Testis (tissue), 3 donors: ENCODE measurements around the gene GTF3C6. TPM values are rescaled to one million over a fixed set of nuclear protein-coding genes. Genes with fewer than 3 reads are reported as not detected.

ENCODE experiments used
- DNase-seq: peaks from one replicate; pipeline ENCODE4 v3.0.0-alpha.2; 2019
- H3K27ac ChIP-seq, 2 donors: fragments of 200-600 bp; sonication (generic); one replicate each; pipeline ENCODE4 v1.5.1; 2019
- H3K27me3 ChIP-seq: fragments of 200-600 bp; sonication (generic); one replicate; pipeline ENCODE4 v1.5.1; 2019
- H3K36me3 ChIP-seq: fragments of 200-600 bp; sonication (generic); one replicate; pipeline ENCODE4 v1.5.1; 2017; ENCODE audit warnings: low read depth; ENCODE audit errors: missing control alignments
- H3K4me1 ChIP-seq: fragments of 200-600 bp; sonication (generic); one replicate; pipeline ENCODE4 v1.5.1; 2019
- H3K4me3 ChIP-seq, 2 donors: fragments of 200-600 bp; sonication (generic); one replicate each; pipeline ENCODE4 v1.5.1; 2017 to 2019
- H3K9me3 ChIP-seq: fragments of 200-600 bp; sonication (generic); one replicate; pipeline ENCODE4 v1.5.1; 2017
- POLR2A ChIP-seq: fragments of 450-650 bp; IDR thresholded peaks from one replicate; pipeline ENCODE4 v1.6.1; 2017; ENCODE audit warnings: antibody characterized with exemption, mild to moderate bottlenecking, moderate library complexity
- WGBS, 2 donors: methylation state at CpG; one replicate each; pipeline ENCODE4 v1.1.5; 2018; 5-methylcytosine and 5-hydroxymethylcytosine counted together
- intact Hi-C: fragments of 100-400 bp; cut with DNase I; formaldehyde crosslinking; loops from one replicate; pipeline ENCODE4 v1.15.1; 2023; ENCODE audit warnings: low total_unique reads
- polyA plus RNA-seq: library from polyadenylated mRNA; stranded (reverse); fragments of 350-450 nt; fragmentation: Illumina TruSeq; extraction: RNeasy Lipid Tissue Mini Kit (QIAGEN cat#74804); gene quantifications from one replicate; pipeline ENCODE4 v1.2.3, GENCODE V29; 2014; ENCODE audit warnings: low read depth, low replicate concordance; ENCODE audit not compliant: insufficient read depth
- total RNA-seq, 2 donors: library from RNA; depleted of rRNA; stranded (reverse); fragments of >200 nt; gene quantifications; one replicate each; pipeline ENCODE4 v1.2.3, GENCODE V29; 2016
- TF ChIP-seq, protein P1 (sequence below), 3 experiments: fragments of 450-650 bp in 2 of 3; fragments of 200-600 bp in 1 of 3; sonication (generic) in 1 of 3; IDR thresholded peaks; one replicate each; pipeline ENCODE4 v1.5.1; 2016 to 2019; ENCODE audit warnings: antibody characterized with exemption in 3 of 3, mild to moderate bottlenecking in 2 of 3, moderate library complexity in 1 of 3

GTF3C6 gene
- total and polyA plus RNA-seq, 3 donors from 2014 or later: 76.4 to 103 (median 84.0) TPM

GRCh38 chr6:110935171-110935570, 23.3 kb upstream of the GTF3C6 start:
- H3K27ac ChIP-seq: no peak overlapping the region
- no peaks in the 10 kb centered on the region for H3K4me1 ChIP-seq
- no peaks in the 10 kb centered on the region for H3K27me3 ChIP-seq
- intact Hi-C loops: no loop called here
- no peaks in the 10 kb centered on the region for H3K36me3 ChIP-seq
- TF ChIP-seq POLR2A: no peak
- TF ChIP-seq, protein P1, sequence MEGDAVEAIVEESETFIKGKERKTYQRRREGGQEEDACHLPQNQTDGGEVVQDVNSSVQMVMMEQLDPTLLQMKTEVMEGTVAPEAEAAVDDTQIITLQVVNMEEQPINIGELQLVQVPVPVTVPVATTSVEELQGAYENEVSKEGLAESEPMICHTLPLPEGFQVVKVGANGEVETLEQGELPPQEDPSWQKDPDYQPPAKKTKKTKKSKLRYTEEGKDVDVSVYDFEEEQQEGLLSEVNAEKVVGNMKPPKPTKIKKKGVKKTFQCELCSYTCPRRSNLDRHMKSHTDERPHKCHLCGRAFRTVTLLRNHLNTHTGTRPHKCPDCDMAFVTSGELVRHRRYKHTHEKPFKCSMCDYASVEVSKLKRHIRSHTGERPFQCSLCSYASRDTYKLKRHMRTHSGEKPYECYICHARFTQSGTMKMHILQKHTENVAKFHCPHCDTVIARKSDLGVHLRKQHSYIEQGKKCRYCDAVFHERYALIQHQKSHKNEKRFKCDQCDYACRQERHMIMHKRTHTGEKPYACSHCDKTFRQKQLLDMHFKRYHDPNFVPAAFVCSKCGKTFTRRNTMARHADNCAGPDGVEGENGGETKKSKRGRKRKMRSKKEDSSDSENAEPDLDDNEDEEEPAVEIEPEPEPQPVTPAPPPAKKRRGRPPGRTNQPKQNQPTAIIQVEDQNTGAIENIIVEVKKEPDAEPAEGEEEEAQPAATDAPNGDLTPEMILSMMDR (IDR thresholded peaks at IDR 0.05): no peak
- no peak for DNase-seq
- H3K9me3 ChIP-seq: no peaks in the 10 kb centered on the region
- WGBS, 2 donors: 90 to 93% methylated on average over 6 of the region's 6 CpGs
- H3K4me3 ChIP-seq: no peak overlapping the region

- Histone ChIP-seq H3K27ac (no peak overlapping the region), H3K4me1 (no peaks in the 10 kb centered on the region), H3K9me3 (no peaks in the 10 kb centered on the region), H3K27me3 (no peaks in the 10 kb centered on the region), H3K36me3 (no peaks in the 10 kb centered on the region), H3K4me3 (no peak overlapping the region)
- 90 to 94% methylated on average over 6 of the region's 6 CpGs for WGBS, 2 donors
- TF ChIP-seq POLR2A: no peak
- TF ChIP-seq, protein P1 (IDR thresholded peaks at IDR 0.05): no peak
- no peak for DNase-seq
- intact Hi-C loops: no loop called here
Measured at GRCh38 chr6:110938171-110938570, 20.3 kb upstream of the GTF3C6 start.

GRCh38 chr6:110939429-110940200, 18.9 kb upstream of the GTF3C6 start:
- WGBS, 2 donors: 77 to 91% methylated on average over 8 of the region's 8 CpGs
- no peak overlapping the region for H3K27ac ChIP-seq
- H3K36me3 ChIP-seq: no peaks in the 10 kb centered on the region
- TF ChIP-seq POLR2A: no peak
- TF ChIP-seq, protein P1 (IDR thresholded peaks at IDR 0.05): no peak
- H3K27me3 ChIP-seq: no peaks in the 10 kb centered on the region
- intact Hi-C loops: loop anchor here (10.0 kb wide), 1 partner anchor 415 kb away; no protein-coding TSS in a partner anchor
- H3K9me3 ChIP-seq: no peaks in the 10 kb centered on the region
- no peak overlapping the region for H3K4me3 ChIP-seq
- no peaks in the 10 kb centered on the region for H3K4me1 ChIP-seq
- DNase-seq: no peak

DNA sequence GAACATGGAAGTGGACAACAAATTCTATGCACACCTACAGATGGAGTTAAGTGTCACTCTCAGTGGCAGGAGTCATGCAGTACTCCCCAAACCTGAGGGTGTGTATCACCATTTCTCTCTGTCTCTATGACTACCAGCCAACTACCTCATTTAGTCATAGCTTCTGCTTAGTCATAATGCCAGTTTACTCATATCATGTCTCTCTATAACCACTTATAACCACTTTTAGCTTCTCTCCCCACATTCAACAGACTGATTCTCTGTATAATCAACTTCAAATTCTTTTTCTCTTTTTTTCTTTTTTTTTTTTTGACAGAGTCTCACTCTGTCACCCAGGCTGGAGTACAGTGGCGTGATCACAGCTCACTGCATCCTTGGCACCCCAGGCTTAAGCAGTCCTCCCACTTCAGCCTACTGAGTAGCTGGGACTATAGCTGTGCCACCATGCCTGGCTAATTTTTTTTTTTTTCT, 13.8 kb upstream of the GTF3C6 start:
- WGBS, 2 donors: 76 to 95% methylated on average over 1 of the region's 1 CpG
- Histone ChIP-seq H3K9me3 (no peaks in the 10 kb centered on the region), H3K4me3 (no peak overlapping the region), H3K27ac (no peak overlapping the region), H3K27me3 (no peaks in the 10 kb centered on the region), H3K36me3 (no peaks in the 10 kb centered on the region), H3K4me1 (no peaks in the 10 kb centered on the region)
- intact Hi-C loops: loop anchor here (5.0 to 10.0 kb wide), 2 partner anchors 257 to 420 kb away; no protein-coding TSS in a partner anchor
- no peak for TF ChIP-seq POLR2A
- TF ChIP-seq, protein P1 (IDR thresholded peaks at IDR 0.05): no peak
- DNase-seq: no peak
